K562 (cell line): ENCODE results near the gene TTC28. TPM values are rescaled to one million over a fixed set of nuclear protein-coding genes. Genes with fewer than 3 reads are reported as not detected.

Experiments
- ATAC-seq: fragments of 200-7000 bp; cut with Tn5 transposase; 3 replicates; pipeline ENCODE4 v1.9.1; 2020; ENCODE audit warnings: moderate library complexity
- BruUV-seq: library from RNA; stranded (reverse); fragments of 400-500 nt; replicated peaks from 2 replicates; lab custom pipeline; 2021; lab: Mats Ljungman, UMichigan
- CTCF ChIA-PET: fragments of 300-600 bp; formaldehyde crosslinking; extraction: SDS; loops from one replicate; lab custom pipeline; 2021; ENCODE audit warnings: low intra/inter-chr PET ratio; lab: Yijun Ruan, JAX
- POLR2A ChIA-PET: fragments of 300-600, 350-650 bp; sonication (Branson Sonifier 250); formaldehyde crosslinking; extraction: SDS; loops from one replicate; lab custom pipeline; 2021; ENCODE audit warnings: antibody characterized with exemption, inconsistent platforms; lab: Yijun Ruan, JAX
- DNase-seq, 4 experiments: peaks; one replicate each; pipeline versions ENCODE4 v3.0.0 to v3.0.0-alpha.2; 2011 to 2018; ENCODE audit warnings: low spot score in 3 of 4, mixed read lengths in 3 of 4; ENCODE audit errors: extremely low read depth in 1 of 4
- FAIRE-seq: peaks from 2 replicates; lab custom pipeline; 2011; peaks lifted over from hg19 to GRCh38; lab: Jason Lieb, UNC
- H2AFZ ChIP-seq: 2 replicates; pipeline ENCODE4 v1.6.0; 2011; ENCODE audit warnings: low read depth, low read length, control low read depth, inconsistent platforms
- H3K27ac ChIP-seq: fragments of 200-600 bp; 3 replicates; pipeline ENCODE4 v1.8.0; 2011; ENCODE audit warnings: low read depth, mild to moderate bottlenecking, control low read depth, inconsistent platforms, low read length, moderate library complexity, mixed read lengths; ENCODE audit errors: extremely low read depth
- H3K27me3 ChIP-seq, 2 experiments: fragments of 300-600 bp in 1 of 2; 2 replicates in 1 of 2; 3 replicates in 1 of 2; pipeline versions ENCODE4 v1.6.0 to v1.8.0; 2011; ENCODE audit warnings: inconsistent platforms in 2 of 2, low read length in 2 of 2, mild to moderate bottlenecking in 1 of 2, mixed read lengths in 1 of 2, moderate library complexity in 1 of 2; ENCODE audit not compliant: control insufficient read depth in 2 of 2, insufficient read depth in 2 of 2
- H3K36me3 ChIP-seq: fragments of 300-600 bp; 3 replicates; pipeline ENCODE4 v1.8.0; 2011; ENCODE audit warnings: mild to moderate bottlenecking, low read length, inconsistent platforms; ENCODE audit not compliant: control insufficient read depth, insufficient read depth
- H3K4me1 ChIP-seq, 2 experiments: fragments of 200-600 bp in 1 of 2; replicated peaks in 1 of 2; 2 replicates in 1 of 2; 3 replicates in 1 of 2; pipeline versions ENCODE4 v1.5.1 to v1.8.0; 2011; ENCODE audit warnings: inconsistent platforms in 2 of 2, low read length in 2 of 2, mild to moderate bottlenecking in 1 of 2, mixed read lengths in 1 of 2, moderate library complexity in 1 of 2; ENCODE audit not compliant: control insufficient read depth in 2 of 2, insufficient read depth in 2 of 2
- H3K4me2 ChIP-seq: 2 replicates; pipeline ENCODE4 v1.6.1; 2011; ENCODE audit warnings: low read length, control low read depth, inconsistent platforms, mixed read lengths; ENCODE audit not compliant: insufficient read depth
- H3K4me3 ChIP-seq: fragments of 200-600 bp; sonication (generic), shearing (Covaris generic); 2 replicates; pipeline ENCODE4 v1.5.1; 2016; ENCODE audit warnings: control low read depth, inconsistent platforms
- H3K79me2 ChIP-seq: fragments of 200-600 bp; 3 replicates; pipeline ENCODE4 v1.8.0; 2011; ENCODE audit warnings: low read length, inconsistent platforms; ENCODE audit not compliant: control insufficient read depth, insufficient read depth
- H3K9ac ChIP-seq, 2 experiments: 2 replicates each; pipeline versions ENCODE4 v1.6.0 to v1.6.1; 2011; ENCODE audit warnings: low read depth in 2 of 2, low read length in 2 of 2, control low read depth in 1 of 2, inconsistent platforms in 1 of 2, mild to moderate bottlenecking in 1 of 2, mixed read lengths in 1 of 2; ENCODE audit not compliant: insufficient read depth in 1 of 2
- H3K9me1 ChIP-seq: one replicate; pipeline ENCODE4 v1.6.0; 2011; ENCODE audit warnings: inconsistent platforms, mild to moderate bottlenecking, low read length, moderate library complexity; ENCODE audit not compliant: control insufficient read depth, insufficient read depth
- H3K9me3 ChIP-seq: replicated peaks from 2 replicates; pipeline ENCODE4 v1.5.1; 2011; ENCODE audit warnings: low read depth, low read length, inconsistent platforms; ENCODE audit not compliant: control insufficient read depth, insufficient read depth
- H4K20me1 ChIP-seq: replicated peaks from 2 replicates; pipeline ENCODE4 v1.6.1; 2011; ENCODE audit warnings: low read length, inconsistent platforms, mixed read lengths; ENCODE audit not compliant: control insufficient read depth, insufficient read depth
- BMI1 ChIP-seq: fragments of 150-350 bp; IDR thresholded peaks from 2 replicates; pipeline ENCODE4 v1.6.1; 2014; ENCODE audit warnings: low read length
- FOXP1 ChIP-seq: sonication (generic); formaldehyde crosslinking; IDR thresholded peaks from 2 replicates; pipeline ENCODE4 v1.8.0; 2022; ENCODE audit warnings: mild to moderate bottlenecking, missing genetic modification reagents
- HDAC3 ChIP-seq: fragments of 450-650 bp; IDR thresholded peaks from 2 replicates; pipeline ENCODE4 v1.6.1; 2018; ENCODE audit warnings: borderline replicate concordance, mild to moderate bottlenecking, moderate library complexity; ENCODE audit not compliant: partially characterized antibody
- MEF2D ChIP-seq: conservative IDR thresholded peaks from 2 replicates; pipeline ENCODE4 v1.6.1; 2016; ENCODE audit warnings: low read depth, missing genetic modification characterization, missing compliant biosample characterization
- RUNX1 ChIP-seq: sonication (generic); IDR thresholded peaks from 2 replicates; pipeline ENCODE4 v1.6.1; 2016; ENCODE audit warnings: antibody characterized with exemption, low read depth
- SIN3B ChIP-seq: fragments of 450-650 bp; IDR thresholded peaks from 2 replicates; pipeline ENCODE4 v1.6.1; 2017; ENCODE audit warnings: low read depth, mild to moderate bottlenecking, moderate library complexity
- SPI1 ChIP-seq: IDR thresholded peaks from 2 replicates; pipeline ENCODE4 v1.6.1; 2011; ENCODE audit warnings: low read depth, low read length, control low read depth, borderline replicate concordance
- TARDBP ChIP-seq: fragments of 450-650 bp; IDR thresholded peaks from 2 replicates; pipeline ENCODE4 v1.6.1; 2016
- U2AF2 ChIP-seq: fragments of 200-400 bp; formaldehyde crosslinking; optimal IDR thresholded peaks from 2 replicates; pipeline ENCODE3; 2017; ENCODE audit warnings: low read depth, mild to moderate bottlenecking, low read length
- YBX1 ChIP-seq: fragments of 450-650 bp; IDR thresholded peaks from 2 replicates; pipeline ENCODE4 v1.7.1; 2016; ENCODE audit warnings: mild to moderate bottlenecking
- ZC3H11A ChIP-seq: IDR thresholded peaks from 2 replicates; pipeline ENCODE4 v1.6.1; 2012; ENCODE audit warnings: low read depth, low read length, improper control_type of control experiment
- ZNF354B ChIP-seq: fragments of 250-450 bp; sonication (Bioruptor Pico); IDR thresholded peaks from 2 replicates; pipeline ENCODE4 v1.4.0; 2020
- ZNF764 ChIP-seq: fragments of 250-450 bp; sonication (Bioruptor Pico); IDR thresholded peaks from 2 replicates; pipeline ENCODE4 v1.4.0; 2020; ENCODE audit warnings: low read depth, mild to moderate bottlenecking, moderate library complexity
- ZNF766 ChIP-seq: fragments of 200-800 bp; sonication (Bioruptor generic); conservative IDR thresholded peaks from 2 replicates; pipeline ENCODE4 v1.6.1; 2016; ENCODE audit warnings: missing genetic modification characterization, missing compliant biosample characterization
- WGBS: fragments of 100-300 bp; shearing (Covaris generic); methylation state at CpG from one replicate; pipeline ENCODE4 v1.1.6; 2016; ENCODE audit warnings: low coverage, mixed read lengths; ENCODE audit not compliant: insufficient coverage; ENCODE audit errors: missing lambda C conversion rate; 5-methylcytosine and 5-hydroxymethylcytosine counted together
- in situ Hi-C: fragments of 300-500 bp; cut with MboI; formaldehyde crosslinking; loops from 4 replicates; pipeline ENCODE4 v1.15.0; 2018; ENCODE audit warnings: inconsistent platforms, mixed read lengths
- intact Hi-C: fragments of 100-400 bp; cut with micrococcal nuclease; formaldehyde crosslinking; loops from 2 replicates; pipeline ENCODE4 v1.14.2; 2022
- polyA plus RNA-seq, 8 experiments: library from polyadenylated mRNA; depleted of rRNA in 4 of 8; stranded (reverse) in 5 of 8; unstranded in 3 of 8; fragments of >200 nt; fragmentation: Nextera tagmentation in 2 of 8; fragmentation: Illumina TruSeq in 1 of 8; extraction: Ambion mirVana in 2 of 8; extraction: Trizol in 1 of 8; gene quantifications; 2 replicates each; pipeline versions ENCODE4 v1.2.1 to v1.2.3, GENCODE V29; 2011 to 2014; ENCODE audit warnings: inconsistent platforms in 1 of 8, missing spikeins in 1 of 8
- total RNA-seq, 7 experiments: library from RNA; depleted of rRNA in 6 of 7; stranded (reverse); fragments of >200 nt in 6 of 7; fragmentation: Illumina TruSeq in 2 of 7; extraction: Trizol in 2 of 7; gene quantifications; 2 replicates each; pipeline versions ENCODE4 v1.2.1 to v1.2.3, GENCODE V29; 2011 to 2021; ENCODE audit warnings: low replicate concordance in 1 of 7
- TF ChIP-seq, protein P1 (sequence below): sonication (generic); formaldehyde crosslinking; IDR thresholded peaks from 2 replicates; pipeline ENCODE4 v1.8.1; 2022; ENCODE audit warnings: missing genetic modification reagents
- TF ChIP-seq, protein P2 (sequence below): sonication (generic); formaldehyde crosslinking; IDR thresholded peaks from 2 replicates; pipeline ENCODE4 v1.8.0; 2022; ENCODE audit warnings: mild to moderate bottlenecking, missing genetic modification reagents
- TF ChIP-seq, protein P3 (sequence below): fragments of 450-650 bp; formaldehyde crosslinking; IDR thresholded peaks from 2 replicates; pipeline ENCODE4 v1.4.0; 2022; ENCODE audit warnings: mild to moderate bottlenecking, moderate library complexity

The TTC28 gene
- total and polyA plus RNA-seq, 9 of the 15 experiments (the other 6 are each of a cell fraction or from before 2014, with no cell fraction given), result 0.22 to 10.7 (median 3.1) TPM

DNA sequence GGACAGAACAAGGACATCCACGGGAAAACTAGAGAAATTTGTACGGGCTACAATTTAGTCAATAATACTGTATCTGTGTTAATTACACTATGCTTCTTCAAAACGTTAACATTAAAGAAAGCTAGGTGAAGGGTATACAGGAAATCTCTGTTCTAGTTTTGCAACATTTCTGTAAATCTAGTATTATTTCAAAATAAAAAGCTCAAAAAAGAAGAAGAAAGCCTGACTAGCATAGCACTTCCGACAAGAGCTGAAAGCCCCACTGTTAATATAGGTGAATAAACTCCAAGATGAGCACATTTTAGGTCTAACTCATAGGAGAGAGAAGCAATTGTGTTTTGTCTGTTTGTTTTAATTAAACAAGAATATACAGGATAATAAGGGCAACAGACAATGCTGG is 299.7 kb downstream of the TTC28 start:
- no peaks in the 10 kb centered on the region for H3K79me2 ChIP-seq
- no peak overlapping the region for H3K4me2 ChIP-seq
- no peaks in the 10 kb centered on the region for H3K9me3 ChIP-seq
- no peak overlapping the region for H3K4me3 ChIP-seq
- ATAC-seq (no peak), DNase-seq (no peak), FAIRE-seq (no peak)
- no peak for TF ChIP-seq ZNF764 (CRISPR knock-in tag)
- no peak for TF ChIP-seq TARDBP
- TF ChIP-seq U2AF2, result no peak
- no peak for TF ChIP-seq ZNF354B (CRISPR knock-in tag)
- no peak for TF ChIP-seq BMI1
- TF ChIP-seq FOXP1 (CRISPR knock-in tag), result no peak
- no peak for TF ChIP-seq RUNX1
- TF ChIP-seq, protein P1, sequence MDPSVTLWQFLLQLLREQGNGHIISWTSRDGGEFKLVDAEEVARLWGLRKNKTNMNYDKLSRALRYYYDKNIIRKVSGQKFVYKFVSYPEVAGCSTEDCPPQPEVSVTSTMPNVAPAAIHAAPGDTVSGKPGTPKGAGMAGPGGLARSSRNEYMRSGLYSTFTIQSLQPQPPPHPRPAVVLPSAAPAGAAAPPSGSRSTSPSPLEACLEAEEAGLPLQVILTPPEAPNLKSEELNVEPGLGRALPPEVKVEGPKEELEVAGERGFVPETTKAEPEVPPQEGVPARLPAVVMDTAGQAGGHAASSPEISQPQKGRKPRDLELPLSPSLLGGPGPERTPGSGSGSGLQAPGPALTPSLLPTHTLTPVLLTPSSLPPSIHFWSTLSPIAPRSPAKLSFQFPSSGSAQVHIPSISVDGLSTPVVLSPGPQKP (CRISPR knock-in tag), result no peak
- TF ChIP-seq ZC3H11A, result no peak
- TF ChIP-seq SIN3B, result no peak
- TF ChIP-seq, protein P2, sequence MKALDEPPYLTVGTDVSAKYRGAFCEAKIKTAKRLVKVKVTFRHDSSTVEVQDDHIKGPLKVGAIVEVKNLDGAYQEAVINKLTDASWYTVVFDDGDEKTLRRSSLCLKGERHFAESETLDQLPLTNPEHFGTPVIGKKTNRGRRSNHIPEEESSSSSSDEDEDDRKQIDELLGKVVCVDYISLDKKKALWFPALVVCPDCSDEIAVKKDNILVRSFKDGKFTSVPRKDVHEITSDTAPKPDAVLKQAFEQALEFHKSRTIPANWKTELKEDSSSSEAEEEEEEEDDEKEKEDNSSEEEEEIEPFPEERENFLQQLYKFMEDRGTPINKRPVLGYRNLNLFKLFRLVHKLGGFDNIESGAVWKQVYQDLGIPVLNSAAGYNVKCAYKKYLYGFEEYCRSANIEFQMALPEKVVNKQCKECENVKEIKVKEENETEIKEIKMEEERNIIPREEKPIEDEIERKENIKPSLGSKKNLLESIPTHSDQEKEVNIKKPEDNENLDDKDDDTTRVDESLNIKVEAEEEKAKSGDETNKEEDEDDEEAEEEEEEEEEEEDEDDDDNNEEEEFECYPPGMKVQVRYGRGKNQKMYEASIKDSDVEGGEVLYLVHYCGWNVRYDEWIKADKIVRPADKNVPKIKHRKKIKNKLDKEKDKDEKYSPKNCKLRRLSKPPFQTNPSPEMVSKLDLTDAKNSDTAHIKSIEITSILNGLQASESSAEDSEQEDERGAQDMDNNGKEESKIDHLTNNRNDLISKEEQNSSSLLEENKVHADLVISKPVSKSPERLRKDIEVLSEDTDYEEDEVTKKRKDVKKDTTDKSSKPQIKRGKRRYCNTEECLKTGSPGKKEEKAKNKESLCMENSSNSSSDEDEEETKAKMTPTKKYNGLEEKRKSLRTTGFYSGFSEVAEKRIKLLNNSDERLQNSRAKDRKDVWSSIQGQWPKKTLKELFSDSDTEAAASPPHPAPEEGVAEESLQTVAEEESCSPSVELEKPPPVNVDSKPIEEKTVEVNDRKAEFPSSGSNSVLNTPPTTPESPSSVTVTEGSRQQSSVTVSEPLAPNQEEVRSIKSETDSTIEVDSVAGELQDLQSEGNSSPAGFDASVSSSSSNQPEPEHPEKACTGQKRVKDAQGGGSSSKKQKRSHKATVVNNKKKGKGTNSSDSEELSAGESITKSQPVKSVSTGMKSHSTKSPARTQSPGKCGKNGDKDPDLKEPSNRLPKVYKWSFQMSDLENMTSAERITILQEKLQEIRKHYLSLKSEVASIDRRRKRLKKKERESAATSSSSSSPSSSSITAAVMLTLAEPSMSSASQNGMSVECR (CRISPR knock-in tag), result no peak
- TF ChIP-seq HDAC3, result no peak
- TF ChIP-seq, protein P3, sequence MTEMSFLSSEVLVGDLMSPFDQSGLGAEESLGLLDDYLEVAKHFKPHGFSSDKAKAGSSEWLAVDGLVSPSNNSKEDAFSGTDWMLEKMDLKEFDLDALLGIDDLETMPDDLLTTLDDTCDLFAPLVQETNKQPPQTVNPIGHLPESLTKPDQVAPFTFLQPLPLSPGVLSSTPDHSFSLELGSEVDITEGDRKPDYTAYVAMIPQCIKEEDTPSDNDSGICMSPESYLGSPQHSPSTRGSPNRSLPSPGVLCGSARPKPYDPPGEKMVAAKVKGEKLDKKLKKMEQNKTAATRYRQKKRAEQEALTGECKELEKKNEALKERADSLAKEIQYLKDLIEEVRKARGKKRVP (CRISPR knock-in tag), result no peak
- no peak for TF ChIP-seq ZNF766
- no peak for TF ChIP-seq YBX1
- no peak for TF ChIP-seq SPI1
- TF ChIP-seq MEF2D (tag), result no peak
- no peaks in the 10 kb centered on the region for H3K36me3 ChIP-seq
- no peak overlapping the region for H2AFZ ChIP-seq
- ChIA-PET POLR2A (no interaction called here), CTCF (no interaction called here)
- in situ Hi-C loops, result no loop called here
- BruUV-seq, result no TSS peak
- no peak overlapping the region for H3K9ac ChIP-seq
- no peak overlapping the region for H3K27ac ChIP-seq
- no peaks in the 10 kb centered on the region for H3K27me3 ChIP-seq
- H4K20me1 ChIP-seq, result no peaks in the 10 kb centered on the region
- 85% methylated on average over 4 of the region's 4 CpGs for WGBS
- intact Hi-C loops, result no loop called here
- peaks cover 0 to 7% of the 10 kb centered on the region in 2 experiments; a peak in 1 of 5 replicates for H3K4me1 ChIP-seq
- H3K9me1 ChIP-seq, result no peaks in the 10 kb centered on the region
